ENCODE data around the gene SAP25.
"Not testable (repeated sequence)": the region's sequence is repeated elsewhere in the genome, so short reads cannot be mapped to it uniquely, and the experiment has no call there.

Gene SAP25

DNA sequence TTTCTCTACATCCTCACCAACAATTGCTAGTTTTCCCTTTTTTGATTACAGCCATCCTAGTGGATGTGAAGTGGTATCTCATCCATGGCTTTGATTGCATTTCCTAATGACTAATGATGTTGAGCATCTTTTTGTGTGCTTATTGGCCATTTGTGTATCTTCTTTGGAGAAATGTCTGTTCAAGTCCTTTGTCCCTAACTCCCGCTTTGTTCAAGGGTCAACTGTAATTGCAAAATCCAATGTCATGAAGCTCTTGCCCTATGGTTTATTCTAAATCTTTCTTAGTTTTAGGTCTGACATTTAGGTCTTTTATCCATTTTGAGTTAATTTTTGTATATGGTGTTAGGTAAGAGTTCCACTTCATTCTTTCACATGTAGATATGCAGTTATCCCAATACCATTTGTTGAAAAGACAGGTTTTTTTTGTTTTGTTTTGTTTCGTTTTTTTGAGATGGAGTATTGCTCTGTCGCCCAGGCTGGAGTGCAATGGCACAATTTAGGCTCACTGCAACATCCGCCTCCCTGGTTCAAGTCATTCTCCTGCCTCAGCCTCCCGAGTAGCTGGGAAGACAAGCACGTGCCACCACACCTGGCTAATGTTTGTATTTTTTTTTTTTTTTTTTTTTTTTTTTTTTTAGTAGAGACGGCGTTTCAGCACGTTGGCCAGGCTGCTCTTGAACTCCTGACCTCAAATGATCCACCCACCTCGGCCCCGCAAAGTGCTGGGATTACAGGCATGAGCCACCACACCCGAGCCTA is 45.4 kb downstream of the SAP25 start:
- not testable (repeated sequence) for DNase-seq

DNA sequence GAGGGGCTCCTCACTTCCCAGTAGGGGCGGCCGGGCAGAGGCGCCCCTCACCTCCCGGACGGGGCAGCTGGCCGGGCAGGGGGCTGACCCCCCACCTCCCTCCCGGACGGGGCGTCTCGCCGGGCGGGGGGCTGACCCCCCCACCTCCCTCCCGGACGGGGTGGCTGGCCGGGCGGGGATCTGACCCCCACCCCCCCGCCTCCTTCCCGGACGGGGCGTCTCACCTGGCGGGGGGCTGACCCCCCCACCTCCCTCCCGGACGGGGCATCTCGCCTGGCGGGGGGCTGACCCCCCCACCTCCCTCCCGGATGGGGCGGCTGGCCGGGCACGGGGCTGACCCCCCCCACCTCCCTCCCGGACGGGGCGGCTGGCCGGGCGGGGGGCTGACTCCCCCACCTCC is 50.5 kb downstream of the SAP25 start:
- not testable (repeated sequence) for DNase-seq

All from stimulated activated naive CD4-positive, alpha-beta T cell (primary cell).